PFSK-1 (cell line): ENCODE data around the gene HPGDS.

Experiments
- POLR2AphosphoS5 ChIP-seq: IDR thresholded peaks from 2 replicates; pipeline ENCODE4 v1.6.1; 2012; ENCODE audit warnings: low read depth, mild to moderate bottlenecking, control low read depth, low read length, moderate library complexity
- TAF1 ChIP-seq: IDR thresholded peaks from 2 replicates; pipeline ENCODE4 v1.6.1; 2012; ENCODE audit warnings: low read length, control low read depth, borderline replicate concordance; ENCODE audit not compliant: insufficient read depth
- TF ChIP-seq, protein P1 (sequence below), 2 experiments: IDR thresholded peaks; 2 replicates each; pipeline versions ENCODE4 v1.6.1 to v1.8.0; 2011 to 2012; ENCODE audit warnings: low read depth in 2 of 2, low read length in 2 of 2, control low read depth in 1 of 2, inconsistent platforms in 1 of 2, mild to moderate bottlenecking in 1 of 2, moderate library complexity in 1 of 2; ENCODE audit not compliant: insufficient read depth in 1 of 2

DNA sequence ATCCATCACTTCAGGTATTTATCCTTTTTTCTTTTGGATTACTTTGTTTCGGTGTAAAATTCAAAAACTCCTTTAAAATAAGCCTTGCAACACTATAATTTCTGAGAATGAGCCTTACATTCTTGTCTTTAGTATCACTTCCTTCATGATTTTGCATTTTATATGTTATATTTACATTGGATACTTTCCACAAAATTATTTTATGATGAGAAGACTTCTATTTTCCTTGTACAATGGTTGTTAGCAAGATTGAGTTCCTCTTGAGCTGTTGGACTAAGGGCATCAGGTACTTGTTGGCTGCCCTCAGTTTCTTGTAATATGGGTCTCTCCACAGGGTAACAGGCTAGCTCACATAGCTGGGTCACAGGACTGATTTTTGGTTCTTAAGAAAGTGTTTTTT is 22.7 kb upstream of the HPGDS start:
- TF ChIP-seq, protein P1, sequence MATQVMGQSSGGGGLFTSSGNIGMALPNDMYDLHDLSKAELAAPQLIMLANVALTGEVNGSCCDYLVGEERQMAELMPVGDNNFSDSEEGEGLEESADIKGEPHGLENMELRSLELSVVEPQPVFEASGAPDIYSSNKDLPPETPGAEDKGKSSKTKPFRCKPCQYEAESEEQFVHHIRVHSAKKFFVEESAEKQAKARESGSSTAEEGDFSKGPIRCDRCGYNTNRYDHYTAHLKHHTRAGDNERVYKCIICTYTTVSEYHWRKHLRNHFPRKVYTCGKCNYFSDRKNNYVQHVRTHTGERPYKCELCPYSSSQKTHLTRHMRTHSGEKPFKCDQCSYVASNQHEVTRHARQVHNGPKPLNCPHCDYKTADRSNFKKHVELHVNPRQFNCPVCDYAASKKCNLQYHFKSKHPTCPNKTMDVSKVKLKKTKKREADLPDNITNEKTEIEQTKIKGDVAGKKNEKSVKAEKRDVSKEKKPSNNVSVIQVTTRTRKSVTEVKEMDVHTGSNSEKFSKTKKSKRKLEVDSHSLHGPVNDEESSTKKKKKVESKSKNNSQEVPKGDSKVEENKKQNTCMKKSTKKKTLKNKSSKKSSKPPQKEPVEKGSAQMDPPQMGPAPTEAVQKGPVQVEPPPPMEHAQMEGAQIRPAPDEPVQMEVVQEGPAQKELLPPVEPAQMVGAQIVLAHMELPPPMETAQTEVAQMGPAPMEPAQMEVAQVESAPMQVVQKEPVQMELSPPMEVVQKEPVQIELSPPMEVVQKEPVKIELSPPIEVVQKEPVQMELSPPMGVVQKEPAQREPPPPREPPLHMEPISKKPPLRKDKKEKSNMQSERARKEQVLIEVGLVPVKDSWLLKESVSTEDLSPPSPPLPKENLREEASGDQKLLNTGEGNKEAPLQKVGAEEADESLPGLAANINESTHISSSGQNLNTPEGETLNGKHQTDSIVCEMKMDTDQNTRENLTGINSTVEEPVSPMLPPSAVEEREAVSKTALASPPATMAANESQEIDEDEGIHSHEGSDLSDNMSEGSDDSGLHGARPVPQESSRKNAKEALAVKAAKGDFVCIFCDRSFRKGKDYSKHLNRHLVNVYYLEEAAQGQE (IDR thresholded peaks at IDR 0.05; ENCODE audit: insufficient read depth in 1 of 2, low read depth in 2 of 2, low read length in 2 of 2): no peak
- TF ChIP-seq TAF1 (no peak), POLR2AphosphoS5 (no peak)
